KOPT-K1 (cell line): ENCODE results near the gene RNF32.
"Not testable (repeated sequence)": the region's sequence is repeated elsewhere in the genome, so short reads cannot be mapped to it uniquely, and the experiment has no call there.

Experiments
- H3K27ac ChIP-seq: fragments of 200-600 bp; sonication (generic); 2 replicates; pipeline ENCODE4 v1.5.1; 2016; ENCODE audit warnings: antibody characterized with exemption, mild to moderate bottlenecking, low read depth, low read length; ENCODE audit not compliant: poor library complexity, severe bottlenecking
- H3K36me3 ChIP-seq: fragments of 200-600 bp; sonication (generic); 2 replicates; pipeline ENCODE4 v1.5.1; 2017; ENCODE audit warnings: antibody characterized with exemption, mild to moderate bottlenecking, low read length, moderate library complexity; ENCODE audit not compliant: insufficient read depth
- H3K9me3 ChIP-seq: fragments of 200-600 bp; sonication (generic); 2 replicates; pipeline ENCODE4 v1.5.1; 2017; ENCODE audit warnings: antibody characterized with exemption, low read length, mild to moderate bottlenecking; ENCODE audit not compliant: insufficient read depth, poor library complexity, severe bottlenecking

Gene RNF32

DNA sequence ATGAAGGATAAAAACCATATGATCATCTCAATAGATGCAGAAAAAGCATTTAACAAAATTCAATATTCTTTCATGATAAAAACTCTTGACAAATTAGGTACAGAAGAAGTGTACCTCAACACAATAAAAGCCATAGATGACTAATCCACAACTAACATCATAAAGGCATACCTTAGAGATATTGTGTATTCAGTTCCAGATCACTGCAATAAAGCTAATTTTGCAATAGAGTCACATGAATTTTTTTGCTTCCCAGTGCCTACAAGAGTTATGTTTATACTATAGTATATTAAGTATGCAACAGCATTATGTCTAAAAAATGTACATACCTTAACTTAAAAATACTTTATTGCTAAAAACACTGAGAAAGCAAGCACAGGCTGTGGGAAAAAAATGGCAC, 18.9 kb upstream of the RNF32 start:
- H3K9me3 ChIP-seq, result peaks cover 13% of the 10 kb centered on the region
- no peaks in the 10 kb centered on the region for H3K36me3 ChIP-seq

GRCh38 chr7:156625580-156625979, 15.0 kb upstream of the RNF32 start:
- peaks cover 39% of the 10 kb centered on the region for H3K9me3 ChIP-seq
- no peak overlapping the region for H3K27ac ChIP-seq
- H3K36me3 ChIP-seq, result no peaks in the 10 kb centered on the region

More for the DNA sequence above, 18.9 kb upstream of the RNF32 start:
- no peak overlapping the region for H3K27ac ChIP-seq

DNA sequence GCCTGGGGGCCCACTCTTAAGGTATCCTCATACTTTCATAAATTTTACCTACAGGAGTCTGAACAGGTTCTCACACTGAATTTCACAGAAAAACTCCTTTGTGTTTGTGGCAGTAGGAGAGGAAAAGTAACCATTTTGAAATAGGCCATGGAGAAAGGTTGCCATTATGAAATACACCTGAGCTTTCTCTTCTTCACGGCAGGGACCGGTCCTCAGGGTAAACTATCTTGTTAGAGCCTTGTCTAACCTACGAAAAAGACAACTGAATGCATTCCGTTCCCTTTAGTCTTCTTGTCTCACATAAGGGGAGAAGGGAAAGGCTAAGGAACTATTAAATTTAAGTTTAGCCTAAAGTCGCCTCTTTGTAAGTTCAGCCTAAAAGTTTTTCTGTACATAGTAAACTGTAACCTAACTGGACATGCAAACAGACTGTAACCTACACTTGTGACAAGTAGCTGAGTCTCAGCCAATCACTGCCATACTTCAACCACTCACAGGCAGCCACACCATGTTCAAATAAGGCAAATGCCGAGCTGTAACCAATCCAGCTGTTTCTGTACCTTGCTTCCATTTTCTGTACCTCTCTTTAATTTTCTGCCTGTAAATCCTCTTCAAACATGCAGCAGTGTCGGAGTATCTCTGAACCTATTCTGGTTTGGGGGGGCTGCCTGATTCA, 14.2 kb upstream of the RNF32 start:
- no peak overlapping the region for H3K27ac ChIP-seq
- H3K9me3 ChIP-seq, result peaks cover 34% of the 10 kb centered on the region

DNA sequence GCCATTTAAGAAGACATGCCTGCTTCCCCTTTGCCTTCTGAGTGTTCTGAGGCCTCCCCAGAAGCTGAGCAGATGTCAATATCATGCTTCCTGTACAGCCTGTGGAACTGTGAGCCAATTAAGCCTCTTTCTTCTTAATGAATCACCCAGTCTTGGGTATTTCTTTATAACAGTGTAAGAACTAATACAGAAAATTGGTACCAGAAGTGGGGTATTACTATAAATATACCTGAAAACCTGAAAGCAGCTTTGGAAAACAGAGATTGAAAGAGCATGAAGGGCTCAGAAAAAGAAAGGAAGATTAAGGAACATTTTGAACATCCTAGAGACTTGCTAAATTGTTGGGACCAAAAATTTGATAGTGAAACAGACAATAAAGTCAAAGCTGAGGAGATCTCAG, 12.0 kb upstream of the RNF32 start:
- H3K27ac ChIP-seq, result no peak overlapping the region
- H3K36me3 ChIP-seq, result no peaks in the 10 kb centered on the region
- H3K9me3 ChIP-seq, result peaks cover 26% of the 10 kb centered on the region

More for the DNA sequence above, 14.2 kb upstream of the RNF32 start:
- H3K36me3 ChIP-seq, result no peaks in the 10 kb centered on the region

GRCh38 chr7:156629873-156630272, 10.7 kb upstream of the RNF32 start:
- H3K9me3 ChIP-seq, result peaks cover 26% of the 10 kb centered on the region
- H3K36me3 ChIP-seq, result no peaks in the 10 kb centered on the region
- H3K27ac ChIP-seq, result no peak overlapping the region

DNA sequence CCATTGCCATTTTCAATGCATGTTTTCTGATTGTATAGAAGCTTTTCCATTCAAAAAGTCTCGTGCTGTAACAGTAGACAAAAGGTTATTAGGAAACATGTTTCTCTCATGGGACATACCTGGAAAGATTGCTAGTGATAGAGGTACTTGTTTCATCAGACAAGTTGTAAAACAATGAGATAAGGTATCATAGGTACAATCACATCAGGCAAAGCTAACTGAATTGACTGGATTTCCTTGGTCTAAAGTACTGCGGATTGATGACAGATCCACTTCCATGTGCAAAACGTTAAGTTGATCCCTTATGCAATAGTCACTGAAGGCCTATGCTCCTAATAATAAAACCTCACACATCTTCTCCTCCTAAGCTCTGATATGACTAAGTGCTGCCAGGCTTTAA, 6.5 kb upstream of the RNF32 start:
- Histone ChIP-seq H3K36me3 (no peaks in the 10 kb centered on the region), H3K27ac (no peak overlapping the region)

DNA sequence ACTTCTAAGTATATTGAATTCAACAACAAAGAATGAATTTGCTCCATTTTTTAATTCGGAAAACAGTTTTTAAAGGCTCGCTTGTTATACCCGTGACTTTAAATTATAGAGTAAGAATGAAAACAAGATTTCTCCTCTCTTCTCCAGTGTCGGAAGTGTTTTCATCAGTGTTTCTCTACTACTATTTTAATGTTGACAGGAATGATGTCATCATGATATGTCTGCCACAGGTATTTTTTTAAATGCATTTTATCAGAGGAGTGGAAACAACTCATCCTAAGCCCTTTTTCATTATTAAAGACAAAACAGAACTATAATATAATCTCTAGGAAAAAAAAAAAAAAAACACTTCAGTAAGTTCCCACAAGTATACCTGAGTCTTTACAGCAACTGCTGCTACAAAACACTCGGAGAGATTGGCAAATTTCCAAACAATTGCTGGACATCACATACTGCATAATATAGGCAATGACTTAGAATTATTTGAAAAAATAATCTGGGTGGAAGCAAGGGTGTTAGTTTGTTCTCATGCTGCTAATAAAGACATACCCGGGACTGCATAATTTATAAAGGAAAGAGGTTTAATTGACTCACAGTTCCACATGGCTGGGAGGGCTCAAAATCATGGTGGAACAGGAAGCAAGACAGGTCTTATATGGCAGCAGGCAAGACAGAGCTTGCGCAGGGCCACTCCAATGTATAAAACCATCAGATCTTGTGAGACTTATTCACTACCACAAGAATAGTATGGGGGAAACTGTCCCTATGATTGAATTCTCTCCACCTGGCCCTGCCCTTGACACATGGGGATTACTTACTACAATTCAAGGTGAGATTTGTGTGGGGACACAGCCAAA, 4.8 kb upstream of the RNF32 start:
- peaks cover 11% of the 10 kb centered on the region for H3K9me3 ChIP-seq
- H3K36me3 ChIP-seq, result no peaks in the 10 kb centered on the region
- H3K27ac ChIP-seq, result no peak overlapping the region

More for the DNA sequence above, 6.5 kb upstream of the RNF32 start:
- peaks cover 14% of the 10 kb centered on the region for H3K9me3 ChIP-seq

GRCh38 chr7:156637093-156637492, 3.5 kb upstream of the RNF32 start:
- not testable (repeated sequence) for H3K36me3 ChIP-seq, H3K27ac ChIP-seq
- H3K9me3 ChIP-seq, result peaks cover 17% of the 10 kb centered on the region

- H3K27ac ChIP-seq, result no peak overlapping the region
- peaks cover 17% of the 10 kb centered on the region for H3K9me3 ChIP-seq
- no peaks in the 10 kb centered on the region for H3K36me3 ChIP-seq
Measured at GRCh38 chr7:156638443-156639077, 2.0 kb upstream of the RNF32 start.

GRCh38 chr7:156639426-156640256, 933 bp upstream of the RNF32 start:
- Histone ChIP-seq H3K9me3 (peaks cover 17% of the 10 kb centered on the region), H3K36me3 (no peaks in the 10 kb centered on the region), H3K27ac (no peak overlapping the region)

- Histone ChIP-seq H3K36me3 (no peaks in the 10 kb centered on the region), H3K9me3 (peaks cover 17% of the 10 kb centered on the region), H3K27ac (no peak overlapping the region)
Measured at GRCh38 chr7:156640949-156641485, 443 bp downstream of the RNF32 start.

GRCh38 chr7:156642306-156643045, 1.9 kb downstream of the RNF32 start:
- Histone ChIP-seq H3K36me3 (no peaks in the 10 kb centered on the region), H3K9me3 (peaks cover 17% of the 10 kb centered on the region), H3K27ac (no peak overlapping the region)

DNA sequence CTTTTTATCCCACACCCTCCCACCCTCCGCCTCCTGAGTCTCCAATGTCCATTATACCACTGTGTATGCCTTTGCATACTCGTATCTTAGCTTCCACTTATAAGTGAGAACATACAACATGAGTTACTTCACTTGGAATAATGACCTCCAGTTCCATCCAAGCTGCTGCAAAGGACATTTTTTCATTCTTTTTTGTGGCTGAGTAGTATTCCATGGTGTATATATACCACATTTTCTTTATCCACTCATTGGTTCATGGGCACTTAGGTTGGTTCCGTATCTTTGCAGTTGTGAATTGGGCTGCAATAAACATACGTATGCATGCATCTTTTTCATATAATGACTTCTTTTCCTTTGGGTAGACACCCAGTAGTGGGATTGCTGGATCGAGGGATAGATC, 6.8 kb downstream of the RNF32 start:
- H3K9me3 ChIP-seq, H3K27ac ChIP-seq, H3K36me3 ChIP-seq: not testable (repeated sequence)

DNA sequence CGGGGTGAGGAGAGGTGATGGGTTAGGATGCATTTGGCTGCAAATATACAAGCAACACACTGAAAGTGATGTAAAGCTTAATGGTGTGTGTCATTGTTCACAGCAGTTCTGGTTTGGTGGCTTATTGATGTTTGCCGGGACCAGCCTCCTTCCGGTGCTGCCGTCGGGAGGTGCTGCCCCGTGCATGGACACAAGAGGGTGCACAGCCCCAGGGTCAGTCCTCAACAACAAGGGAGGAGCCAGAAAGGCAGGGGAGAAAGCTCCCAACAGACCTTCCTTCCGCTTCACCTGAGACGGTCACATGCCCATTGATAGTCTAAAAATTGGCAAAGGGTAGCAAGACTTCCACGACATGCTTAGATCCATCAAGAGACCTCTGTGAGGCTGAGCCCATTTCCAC, 9.5 kb downstream of the RNF32 start:
- no peak overlapping the region for H3K27ac ChIP-seq
- H3K9me3 ChIP-seq, result peaks cover 3% of the 10 kb centered on the region
- H3K36me3 ChIP-seq, result no peaks in the 10 kb centered on the region
